Fibroblast of skin of left biceps (primary cell): ENCODE results near the gene UQCRC1.

Experiments
- DNase-seq, 2 experiments: peaks; one replicate each; pipeline ENCODE4 v3.0.0-alpha.2; 2013; ENCODE audit warnings: low read depth in 2 of 2

Gene UQCRC1

GRCh38 chr3:48633743-48634142 lies 24.3 kb upstream of the UQCRC1 start:
- no peak for DNase-seq

GRCh38 chr3:48633256-48633655 lies 23.8 kb upstream of the UQCRC1 start:
- no peak for DNase-seq

- no peak for DNase-seq
Observed at GRCh38 chr3:48631516-48632448, 22.3 kb upstream of the UQCRC1 start.

GRCh38 chr3:48630833-48631232 lies 21.4 kb upstream of the UQCRC1 start:
- DNase-seq = no peak

DNA sequence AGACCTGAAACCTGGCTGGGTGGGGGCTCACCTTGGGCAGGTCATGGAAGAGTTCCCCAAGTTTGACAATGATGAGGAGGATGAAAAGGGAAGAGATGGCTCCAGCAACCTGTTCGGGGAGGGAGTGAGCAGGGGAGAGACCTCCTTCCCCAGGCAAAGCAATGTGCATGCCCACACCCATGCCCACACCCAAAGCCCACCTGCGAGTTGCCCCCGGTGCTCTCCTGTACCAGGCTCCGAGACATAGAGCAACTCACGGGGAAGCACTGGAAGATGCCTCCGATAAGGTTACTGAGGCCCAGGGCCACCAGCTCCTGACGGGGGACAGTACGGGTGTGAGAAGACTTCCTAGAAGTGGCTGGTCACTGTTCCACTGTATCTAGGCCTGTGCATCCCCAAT lies 21.0 kb upstream of the UQCRC1 start:
- DNase-seq = no peak

- no peak for DNase-seq
Observed at GRCh38 chr3:48629894-48630293, 20.4 kb upstream of the UQCRC1 start.

- DNase-seq = no peak
Observed at GRCh38 chr3:48628277-48629017, 19.0 kb upstream of the UQCRC1 start.

GRCh38 chr3:48625600-48625999 lies 16.2 kb upstream of the UQCRC1 start:
- DNase-seq = no peak

DNA sequence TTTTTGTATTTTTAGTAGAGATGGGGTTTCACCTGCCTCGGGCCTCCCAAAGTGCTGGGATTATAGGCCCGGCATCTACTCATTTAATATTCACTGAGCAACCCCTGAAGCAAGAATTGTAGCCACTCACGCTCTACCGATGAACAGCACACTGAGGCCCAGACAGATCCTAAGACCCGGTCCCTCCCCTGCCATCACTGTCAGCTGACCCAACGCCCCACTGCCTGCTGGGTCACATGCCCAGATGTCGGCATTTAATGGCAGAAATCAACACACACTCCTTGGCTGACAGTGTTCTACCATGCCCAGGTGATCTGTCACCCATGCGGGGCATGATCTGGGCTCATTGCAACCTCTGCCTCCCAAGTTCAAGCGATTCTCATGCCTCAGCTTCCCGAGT lies 15.3 kb upstream of the UQCRC1 start:
- no peak for DNase-seq

DNA sequence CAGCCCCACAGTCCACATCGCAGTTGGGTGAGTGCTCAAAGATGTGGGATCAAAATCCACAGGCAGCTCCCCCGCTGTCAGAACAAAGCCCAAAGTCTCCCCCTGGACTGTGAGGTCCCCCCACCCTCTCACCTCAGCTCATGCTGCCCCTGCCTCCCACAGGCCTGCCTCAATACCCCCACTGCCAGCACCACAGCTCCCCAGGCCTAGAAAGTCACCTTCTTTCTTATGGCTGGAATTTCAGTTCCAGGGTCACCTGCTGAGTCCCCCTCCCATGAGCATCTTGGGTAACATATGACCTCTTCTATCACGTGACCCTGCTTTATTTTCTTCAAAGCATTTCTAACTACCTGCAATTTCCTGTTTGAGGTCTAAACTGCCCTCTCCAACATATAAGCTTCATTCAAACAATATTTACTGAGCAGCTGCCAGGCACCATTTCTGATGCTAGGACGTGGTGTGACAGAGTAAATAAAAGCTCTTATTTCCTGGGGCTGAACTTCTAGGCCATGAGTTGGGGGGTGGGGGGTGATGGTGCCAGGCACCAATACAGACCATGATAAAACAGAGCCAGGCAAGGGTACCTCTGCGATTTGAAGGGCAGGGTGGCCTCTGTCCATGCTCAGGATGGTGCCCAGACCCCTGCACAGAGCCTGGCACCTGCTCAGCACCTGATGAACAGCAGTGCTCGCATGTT lies 14.6 kb upstream of the UQCRC1 start:
- no peak for DNase-seq

- no peak for DNase-seq
Observed at GRCh38 chr3:48621461-48621869, 12.0 kb upstream of the UQCRC1 start, which contains the start of gene TMEM89. Gene TMEM89 (minus strand): TSS chr3:48621769. CDS start chr3:48621756, 13 bp downstream.

DNA sequence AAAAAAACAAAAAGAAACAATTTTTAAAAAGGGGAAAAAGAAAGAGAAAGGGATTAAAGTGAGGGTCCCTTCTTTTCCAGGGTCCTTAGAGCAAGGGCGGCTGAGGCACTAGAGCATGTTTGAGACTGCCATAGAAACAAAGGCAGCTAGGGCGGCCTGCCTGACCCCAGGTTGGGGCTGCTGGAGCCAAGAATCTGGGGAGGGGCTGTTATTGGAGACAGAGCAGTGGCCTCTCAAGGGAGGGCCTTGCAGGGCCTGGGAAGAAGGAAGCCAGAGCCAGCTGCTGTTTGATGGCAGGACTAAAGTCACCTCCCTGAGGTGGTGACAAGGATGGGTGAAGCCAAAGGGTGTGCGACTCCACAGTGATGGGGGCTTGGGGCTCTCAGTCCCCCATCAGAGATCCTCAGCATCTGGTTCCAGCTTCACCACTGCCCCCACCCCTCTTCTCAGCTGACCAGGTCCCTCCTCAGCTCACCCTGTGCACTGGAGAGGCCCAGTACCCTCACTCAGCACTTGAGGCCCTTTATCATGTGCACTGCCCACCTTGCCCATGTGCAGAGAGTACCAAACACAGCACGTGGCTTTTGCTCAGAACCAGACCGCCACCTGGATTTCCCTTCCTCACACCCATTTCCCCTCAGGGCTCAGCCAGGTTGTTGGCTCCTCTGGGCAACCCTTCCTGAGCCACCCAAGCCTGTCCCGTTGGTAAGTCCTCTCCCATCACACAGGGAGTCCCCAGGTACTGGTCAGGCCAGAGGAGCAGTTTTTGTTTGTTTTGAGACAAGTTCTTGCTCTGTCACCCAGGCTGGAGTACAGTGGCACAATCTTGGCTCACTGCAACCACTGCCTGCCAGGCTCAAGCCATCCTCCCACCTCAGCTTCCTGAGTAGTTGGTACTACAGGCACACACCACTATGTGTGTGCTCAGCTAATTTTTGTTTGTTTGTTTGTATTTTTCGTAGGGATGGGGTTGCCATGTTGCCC lies 10.4 kb upstream of the UQCRC1 start:
- no peak for DNase-seq

DNA sequence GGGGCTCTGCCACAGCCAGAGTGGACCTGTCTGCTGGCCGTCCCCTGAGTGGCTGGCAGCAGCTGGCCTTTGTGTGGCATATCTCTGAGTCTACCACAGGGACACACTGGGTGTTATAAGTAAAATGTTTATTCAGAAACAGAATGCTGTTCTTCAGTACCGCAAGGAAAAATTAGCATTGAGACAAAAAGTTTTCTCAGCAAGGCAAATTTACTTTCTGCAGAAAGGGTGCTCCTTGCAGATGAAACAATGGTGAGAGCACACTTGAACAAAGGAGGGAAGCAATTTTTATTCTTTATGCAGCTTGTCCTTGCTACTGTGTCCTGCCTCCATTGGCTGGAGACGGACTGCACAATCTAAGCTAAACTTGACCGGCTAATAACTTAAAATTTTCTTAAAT lies 8.1 kb upstream of the UQCRC1 start:
- DNase-seq = no peak

DNA sequence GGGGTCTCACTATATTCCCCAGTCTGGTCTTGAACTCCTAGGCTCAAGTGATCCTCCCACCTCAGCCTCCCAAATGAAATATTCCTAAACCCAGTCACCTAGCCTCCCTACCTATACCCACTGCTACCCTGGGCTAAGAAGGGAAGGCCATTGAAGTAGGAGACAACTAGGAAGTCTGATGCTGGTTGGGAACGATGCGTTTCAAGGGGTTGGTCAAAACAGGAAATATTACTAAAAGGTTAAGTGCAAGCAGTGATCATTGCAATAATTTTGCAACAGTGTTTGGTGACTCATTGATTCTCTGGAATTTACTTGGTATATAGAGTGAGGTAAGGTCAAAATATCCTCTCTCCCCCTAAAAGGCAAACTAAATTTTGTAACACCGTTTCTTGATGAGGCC lies 4.6 kb upstream of the UQCRC1 start:
- DNase-seq = peak; percentile 43 to 46

DNA sequence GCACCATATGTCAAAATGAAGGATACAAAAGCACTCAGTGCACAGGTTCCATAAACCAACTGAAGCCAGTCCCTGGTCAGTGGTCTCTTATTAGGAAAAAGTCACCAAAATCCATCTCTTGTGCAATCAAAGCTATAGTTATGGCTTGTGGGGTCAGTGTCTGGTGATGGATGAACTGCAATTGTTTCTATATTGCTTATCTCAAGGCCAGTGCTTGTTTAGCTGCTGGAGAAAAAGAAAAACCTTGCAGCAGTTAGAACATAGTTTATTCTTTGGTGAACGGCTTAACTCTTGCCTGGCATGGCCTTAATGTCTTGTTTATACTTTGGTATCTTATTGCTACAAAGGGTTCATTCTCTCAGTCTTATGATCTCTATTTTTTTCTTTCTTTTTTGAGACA lies 2.9 kb upstream of the UQCRC1 start:
- no peak for DNase-seq

DNA sequence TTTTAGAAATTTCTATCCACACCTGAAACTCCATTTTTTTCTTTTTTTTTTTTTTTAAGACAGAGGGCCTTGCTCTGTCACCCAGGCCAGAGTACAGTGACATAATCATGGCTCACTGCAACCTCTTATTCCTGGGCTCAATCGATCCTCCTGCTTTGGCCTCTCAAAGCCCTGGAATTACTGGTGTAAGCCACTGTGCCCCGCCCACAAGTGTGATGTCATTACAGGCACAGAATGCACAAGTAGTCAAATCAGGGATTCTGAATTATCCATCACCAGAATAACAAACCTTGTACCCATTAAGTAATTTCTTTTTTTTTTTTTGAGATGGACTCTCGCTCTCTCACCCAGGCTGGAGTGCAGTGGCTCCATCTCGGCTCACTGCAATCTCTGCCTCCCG lies 1.9 kb downstream of the UQCRC1 start:
- no peak for DNase-seq

GRCh38 chr3:48601622-48601994 lies 7.8 kb downstream of the UQCRC1 start:
- DNase-seq = no peak

DNA sequence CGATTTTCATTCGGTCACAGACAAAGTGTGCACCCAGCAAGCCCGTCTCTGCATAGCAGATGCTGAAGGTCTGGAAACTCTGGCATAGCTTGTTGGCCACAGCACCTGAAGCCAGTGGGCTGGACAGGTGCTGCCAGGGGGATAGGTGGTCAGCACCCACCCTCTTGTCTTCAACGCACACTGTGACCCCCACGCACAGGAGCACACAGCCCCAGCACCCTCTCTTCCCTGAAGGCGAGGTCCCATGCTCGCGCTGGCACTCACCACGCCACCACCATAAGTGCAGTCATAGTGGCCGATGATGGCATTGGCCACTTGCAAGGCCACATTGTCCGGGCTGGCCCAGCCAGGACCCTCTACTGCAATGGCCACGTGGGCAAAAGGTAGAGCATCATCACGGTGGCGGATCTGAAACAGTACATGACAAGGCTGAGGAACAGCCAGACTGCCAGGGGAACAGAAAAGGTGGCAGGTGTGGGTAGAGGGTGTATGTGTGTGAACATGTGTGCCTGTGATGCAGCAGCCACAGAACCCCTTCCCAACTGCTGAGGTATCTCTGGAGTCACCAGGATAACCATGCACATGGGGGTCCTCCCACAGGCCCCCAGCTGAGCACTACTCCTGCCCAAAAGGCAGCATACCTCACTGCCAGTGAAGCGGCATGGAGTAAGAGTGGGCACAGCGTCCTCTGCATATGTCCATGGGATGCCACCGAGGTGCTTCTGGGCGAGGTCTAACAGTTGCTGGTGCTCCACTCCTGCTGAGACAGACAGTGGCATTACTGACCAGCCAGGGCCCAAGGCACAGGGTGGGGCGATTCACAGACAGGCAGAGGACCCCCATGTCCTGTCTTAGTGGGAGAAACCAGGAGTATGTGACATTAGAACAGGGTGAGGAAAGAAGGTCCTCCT lies 8.5 kb downstream of the UQCRC1 start:
- DNase-seq = no peak

- DNase-seq = no peak
Observed at GRCh38 chr3:48599509-48600285, 9.7 kb downstream of the UQCRC1 start.
